GOT3 (cell line): ENCODE measurements around the gene SF3B3.
"Not testable (repeated sequence)": the region's sequence is repeated elsewhere in the genome, so short reads cannot be mapped to it uniquely, and the experiment has no call there.

ENCODE experiments used
- DNase-seq: peaks from one replicate; lab custom pipeline; 2025; ENCODE audit warnings: mixed read lengths; lab: John Stamatoyannopoulos, UW

SF3B3 gene

GRCh38 chr16:70615945-70616344 is 92.3 kb downstream of the SF3B3 start:
- no peak for DNase-seq

GRCh38 chr16:70621864-70622263 is 98.2 kb downstream of the SF3B3 start:
- not testable (repeated sequence) for DNase-seq
